ENCODE results near the gene ISL1.

DNA sequence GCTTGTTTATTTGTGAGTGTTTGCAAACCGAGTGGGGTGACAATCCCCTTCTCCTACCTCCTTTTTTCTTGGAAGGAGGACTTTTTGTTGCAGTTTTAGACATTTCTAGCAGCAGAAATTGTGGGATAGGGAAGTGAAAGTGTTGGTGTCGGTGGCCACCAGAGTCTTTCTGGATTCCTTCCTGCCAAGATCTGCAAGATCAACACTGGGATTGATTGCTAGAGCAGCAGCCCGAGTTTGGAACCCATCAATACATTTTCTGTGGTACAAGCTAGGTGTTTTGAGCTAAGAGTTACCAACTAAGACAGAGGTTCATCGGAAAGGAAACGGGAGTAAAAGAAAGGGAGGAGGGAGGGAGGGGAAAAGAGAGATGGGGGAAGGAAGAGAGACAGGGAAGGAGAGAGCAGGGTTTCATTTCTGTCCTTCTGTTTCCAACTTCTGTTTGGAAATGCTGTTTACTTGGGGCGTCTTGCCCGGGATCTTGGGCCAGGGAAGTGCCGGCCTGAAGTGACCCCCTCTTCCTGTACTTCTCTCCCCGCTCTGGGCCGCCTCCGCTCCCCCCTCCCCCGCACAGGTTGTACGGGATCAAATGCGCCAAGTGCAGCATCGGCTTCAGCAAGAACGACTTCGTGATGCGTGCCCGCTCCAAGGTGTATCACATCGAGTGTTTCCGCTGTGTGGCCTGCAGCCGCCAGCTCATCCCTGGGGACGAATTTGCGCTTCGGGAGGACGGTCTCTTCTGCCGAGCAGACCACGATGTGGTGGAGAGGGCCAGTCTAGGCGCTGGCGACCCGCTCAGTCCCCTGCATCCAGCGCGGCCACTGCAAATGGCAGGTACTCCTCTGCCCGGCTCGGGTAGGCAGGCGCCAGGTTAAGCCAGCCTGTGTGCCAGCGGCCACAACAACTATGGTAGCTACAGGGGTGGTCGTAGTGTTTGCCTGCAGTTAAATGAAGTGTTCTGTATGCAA lies 4.0 kb downstream of the ISL1 start:
- TF ChIP-seq, protein P1, sequence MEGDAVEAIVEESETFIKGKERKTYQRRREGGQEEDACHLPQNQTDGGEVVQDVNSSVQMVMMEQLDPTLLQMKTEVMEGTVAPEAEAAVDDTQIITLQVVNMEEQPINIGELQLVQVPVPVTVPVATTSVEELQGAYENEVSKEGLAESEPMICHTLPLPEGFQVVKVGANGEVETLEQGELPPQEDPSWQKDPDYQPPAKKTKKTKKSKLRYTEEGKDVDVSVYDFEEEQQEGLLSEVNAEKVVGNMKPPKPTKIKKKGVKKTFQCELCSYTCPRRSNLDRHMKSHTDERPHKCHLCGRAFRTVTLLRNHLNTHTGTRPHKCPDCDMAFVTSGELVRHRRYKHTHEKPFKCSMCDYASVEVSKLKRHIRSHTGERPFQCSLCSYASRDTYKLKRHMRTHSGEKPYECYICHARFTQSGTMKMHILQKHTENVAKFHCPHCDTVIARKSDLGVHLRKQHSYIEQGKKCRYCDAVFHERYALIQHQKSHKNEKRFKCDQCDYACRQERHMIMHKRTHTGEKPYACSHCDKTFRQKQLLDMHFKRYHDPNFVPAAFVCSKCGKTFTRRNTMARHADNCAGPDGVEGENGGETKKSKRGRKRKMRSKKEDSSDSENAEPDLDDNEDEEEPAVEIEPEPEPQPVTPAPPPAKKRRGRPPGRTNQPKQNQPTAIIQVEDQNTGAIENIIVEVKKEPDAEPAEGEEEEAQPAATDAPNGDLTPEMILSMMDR (conservative IDR thresholded peaks at IDR 0.05; ENCODE audit: low read length) = no peak
- no peak for TF ChIP-seq EZH2phosphoT487 (IDR thresholded peaks at IDR 0.05; ENCODE audit: borderline replicate concordance, low read depth, low read length)

Data from OCI-LY7 (cell line).